ENCODE results near the gene VTCN1. TPM values are rescaled to one million over a fixed set of nuclear protein-coding genes. Genes with fewer than 3 reads are reported as not detected.

Gene VTCN1
- total and polyA plus RNA-seq, 2 of the 13 experiments (the other 11 are each of a cell fraction or from before 2014, with no cell fraction given) = not detected

- Histone ChIP-seq H3K36me3 (replicated peaks in 1 of 2; ENCODE audit: control insufficient read depth in 1 of 2, insufficient read depth in 2 of 2, low read length in 2 of 2) (no peaks in the 10 kb centered on the region), H3K4me2 (ENCODE audit: low read depth, low read length) (no peak overlapping the region), H2AFZ (ENCODE audit: low read length) (no peak overlapping the region), H3K27me3 (ENCODE audit: control insufficient read depth in 1 of 2, insufficient read depth in 2 of 2, low read length in 2 of 2) (no peaks in the 10 kb centered on the region; a peak in 1 of 5 replicates), H4K20me1 (ENCODE audit: insufficient read depth, low read length) (no peaks in the 10 kb centered on the region), H3K79me2 (ENCODE audit: insufficient read depth, low read length) (no peaks in the 10 kb centered on the region), H3K27ac (ENCODE audit: extremely low read length, insufficient read depth, low read length) (no peak overlapping the region), H3K9me3 (ENCODE audit: low read length) (no peaks in the 10 kb centered on the region), H3K9ac (ENCODE audit: insufficient read depth, low read depth, low read length) (no peak overlapping the region), H3K4me1 (ENCODE audit: insufficient read depth, low read length) (peaks cover 19% of the 10 kb centered on the region), H3K4me3 (replicated peaks in 1 of 3; ENCODE audit: insufficient read depth in 1 of 3, low read depth in 2 of 3, low read length in 3 of 3) (no peak overlapping the region)
- ATAC-seq (no peak), DNase-seq (ENCODE audit: low spot score) (no peak), FAIRE-seq (no peak)
- 42% methylated on average over 2 of the region's 2 CpGs for WGBS (ENCODE audit: low lambda C conversion rate)
- TF ChIP-seq ZNF367 (CRISPR knock-in tag; IDR thresholded peaks at IDR 0.05; ENCODE audit: borderline replicate concordance) = no peak
- TF ChIP-seq THAP7 (CRISPR knock-in tag; IDR thresholded peaks at IDR 0.05) = no peak
- no peak for TF ChIP-seq ERF (CRISPR knock-in tag; IDR thresholded peaks at IDR 0.05)
- TF ChIP-seq SMARCE1 (IDR thresholded peaks at IDR 0.05; ENCODE audit: borderline replicate concordance) = no peak
- TF ChIP-seq ZUFSP (CRISPR knock-in tag; IDR thresholded peaks at IDR 0.05; ENCODE audit: borderline replicate concordance) = no peak
- TF ChIP-seq STAT6 (CRISPR knock-in tag; IDR thresholded peaks at IDR 0.05; ENCODE audit: borderline replicate concordance) = no peak
- TF ChIP-seq ZBTB39 (CRISPR knock-in tag; IDR thresholded peaks at IDR 0.05) = no peak
- ChIA-PET POLR2A (no interaction called here), CTCF (ENCODE audit: low intra/inter-chr PET ratio, low total read pairs) (no interaction called here)
- in situ Hi-C loops (cut with HindIII; ENCODE audit: extremely low pct_ligation_motif_present, low pct_unique_long_range_greater_than_20kb) (no loop called here), intact Hi-C loops (cut with micrococcal nuclease; ENCODE audit: unreplicated experiment) (loop anchor here (5.0 to 10.0 kb wide), 2 partner anchors 49 to 242 kb away; partner anchors contain the start of gene MAN1A2)
- BruUV-seq (replicated peaks) = no TSS peak
Measured at GRCh38 chr1:117123274-117123673, 87.5 kb downstream of the VTCN1 start.

Data from HepG2 (cell line).